ENCODE results near the gene ZFAND2B.
"Not testable (repeated sequence)": the region's sequence is repeated elsewhere in the genome, so short reads cannot be mapped to it uniquely, and the experiment has no call there.

The ZFAND2B gene

GRCh38 chr2:219178377-219179175 is 28.0 kb upstream of the ZFAND2B start:
- Mint-ChIP-seq H3K4me1 (ENCODE audit: low read depth) (peaks cover 85% of the 10 kb centered on the region), H3K27ac (peak overlapping the region; percentile 99), H3K27me3 (no peaks in the 10 kb centered on the region), H3K9me3 (no peaks in the 10 kb centered on the region), H3K4me3 (peak overlapping the region; percentile 88), H3K36me3 (ENCODE audit: low read depth) (peaks cover 92% of the 10 kb centered on the region)
- intact Hi-C loops (cut with micrococcal nuclease): loop anchor here (10.0 kb wide), 1 partner anchor 206 kb away; the partner anchor contains the start of gene DNPEP

GRCh38 chr2:219179601-219180465 is 26.7 kb upstream of the ZFAND2B start:
- Mint-ChIP-seq H3K36me3 (ENCODE audit: low read depth) (peaks cover 92% of the 10 kb centered on the region), H3K9me3 (no peaks in the 10 kb centered on the region), H3K4me3 (peak overlapping the region; percentile 88), H3K4me1 (ENCODE audit: low read depth) (peaks cover 73% of the 10 kb centered on the region), H3K27ac (no peak overlapping the region), H3K27me3 (no peaks in the 10 kb centered on the region)
- intact Hi-C loops (cut with micrococcal nuclease): loop anchor here (10.0 kb wide), 1 partner anchor 205 kb away; the partner anchor contains the start of gene DNPEP

- peaks cover 92% of the 10 kb centered on the region for H3K36me3 Mint-ChIP-seq (ENCODE audit: low read depth)
- H3K4me3 Mint-ChIP-seq: no peak overlapping the region
- no peaks in the 10 kb centered on the region for H3K9me3 Mint-ChIP-seq
- intact Hi-C loops (cut with micrococcal nuclease): no loop called here
- H3K4me1 Mint-ChIP-seq (ENCODE audit: low read depth): peaks cover 62% of the 10 kb centered on the region
- H3K27me3 Mint-ChIP-seq: no peaks in the 10 kb centered on the region
- H3K27ac Mint-ChIP-seq: peak overlapping the region; percentile 71
Measured at GRCh38 chr2:219180961-219181360, 25.6 kb upstream of the ZFAND2B start.

GRCh38 chr2:219181531-219181930 is 25.1 kb upstream of the ZFAND2B start:
- peak overlapping the region; percentile 71 for H3K27ac Mint-ChIP-seq
- peaks cover 93% of the 10 kb centered on the region for H3K36me3 Mint-ChIP-seq (ENCODE audit: low read depth)
- H3K4me3 Mint-ChIP-seq: no peak overlapping the region
- no peaks in the 10 kb centered on the region for H3K27me3 Mint-ChIP-seq
- H3K4me1 Mint-ChIP-seq (ENCODE audit: low read depth): peaks cover 61% of the 10 kb centered on the region
- no peaks in the 10 kb centered on the region for H3K9me3 Mint-ChIP-seq
- intact Hi-C loops (cut with micrococcal nuclease): no loop called here

- Mint-ChIP-seq H3K36me3 (ENCODE audit: low read depth) (peaks cover 94% of the 10 kb centered on the region), H3K4me3 (peak overlapping the region; percentile 28), H3K27me3 (no peaks in the 10 kb centered on the region), H3K9me3 (no peaks in the 10 kb centered on the region), H3K4me1 (ENCODE audit: low read depth) (peaks cover 60% of the 10 kb centered on the region), H3K27ac (peak overlapping the region; percentile 71)
- intact Hi-C loops (cut with micrococcal nuclease): no loop called here
Measured at GRCh38 chr2:219182331-219183150, 24.0 kb upstream of the ZFAND2B start.

- H3K9me3 Mint-ChIP-seq: no peaks in the 10 kb centered on the region
- H3K4me1 Mint-ChIP-seq (ENCODE audit: low read depth): peaks cover 58% of the 10 kb centered on the region
- peak overlapping the region; percentile 28 for H3K4me3 Mint-ChIP-seq
- H3K27me3 Mint-ChIP-seq: no peaks in the 10 kb centered on the region
- peaks cover 90% of the 10 kb centered on the region for H3K36me3 Mint-ChIP-seq (ENCODE audit: low read depth)
- H3K27ac Mint-ChIP-seq: peak overlapping the region; percentile 71
- intact Hi-C loops (cut with micrococcal nuclease): no loop called here
Measured at GRCh38 chr2:219183151-219183772, 23.3 kb upstream of the ZFAND2B start.

GRCh38 chr2:219184121-219184520 is 22.5 kb upstream of the ZFAND2B start:
- peaks cover 82% of the 10 kb centered on the region for H3K36me3 Mint-ChIP-seq (ENCODE audit: low read depth)
- peaks cover 52% of the 10 kb centered on the region for H3K4me1 Mint-ChIP-seq (ENCODE audit: low read depth)
- H3K4me3 Mint-ChIP-seq: no peak overlapping the region
- intact Hi-C loops (cut with micrococcal nuclease): no loop called here
- H3K9me3 Mint-ChIP-seq: no peaks in the 10 kb centered on the region
- no peaks in the 10 kb centered on the region for H3K27me3 Mint-ChIP-seq
- no peak overlapping the region for H3K27ac Mint-ChIP-seq

GRCh38 chr2:219186754-219187456 is 19.7 kb upstream of the ZFAND2B start:
- no peak overlapping the region for H3K27ac Mint-ChIP-seq
- H3K4me3 Mint-ChIP-seq: no peak overlapping the region
- H3K36me3 Mint-ChIP-seq (ENCODE audit: low read depth): peaks cover 54% of the 10 kb centered on the region
- intact Hi-C loops (cut with micrococcal nuclease): no loop called here
- H3K27me3 Mint-ChIP-seq: no peaks in the 10 kb centered on the region
- peaks cover 24% of the 10 kb centered on the region for H3K4me1 Mint-ChIP-seq (ENCODE audit: low read depth)
- no peaks in the 10 kb centered on the region for H3K9me3 Mint-ChIP-seq

GRCh38 chr2:219197388-219197787 is 9.2 kb upstream of the ZFAND2B start:
- no peak overlapping the region for H3K27ac Mint-ChIP-seq

GRCh38 chr2:219198974-219199373 is 7.6 kb upstream of the ZFAND2B start:
- Mint-ChIP-seq H3K27ac (no peak overlapping the region), H3K27me3 (peaks cover 20% of the 10 kb centered on the region), H3K9me3 (no peaks in the 10 kb centered on the region), H3K36me3 (ENCODE audit: low read depth) (no peaks in the 10 kb centered on the region), H3K4me1 (ENCODE audit: low read depth) (no peaks in the 10 kb centered on the region), H3K4me3 (no peak overlapping the region)
- intact Hi-C loops (cut with micrococcal nuclease): no loop called here

More at GRCh38 chr2:219197388-219197787, 9.2 kb upstream of the ZFAND2B start:
- no peaks in the 10 kb centered on the region for H3K36me3 Mint-ChIP-seq (ENCODE audit: low read depth)
- H3K9me3 Mint-ChIP-seq: no peaks in the 10 kb centered on the region
- no peak overlapping the region for H3K4me3 Mint-ChIP-seq
- H3K4me1 Mint-ChIP-seq (ENCODE audit: low read depth): no peaks in the 10 kb centered on the region
- H3K27me3 Mint-ChIP-seq: peaks cover 20% of the 10 kb centered on the region
- intact Hi-C loops (cut with micrococcal nuclease): no loop called here

- Mint-ChIP-seq H3K9me3 (peaks cover 6% of the 10 kb centered on the region), H3K36me3 (ENCODE audit: low read depth) (no peaks in the 10 kb centered on the region), H3K4me3 (no peak overlapping the region), H3K27me3 (peaks cover 23% of the 10 kb centered on the region), H3K27ac (no peak overlapping the region), H3K4me1 (ENCODE audit: low read depth) (no peaks in the 10 kb centered on the region)
- intact Hi-C loops (cut with micrococcal nuclease): no loop called here
Measured at GRCh38 chr2:219199470-219200211, 6.9 kb upstream of the ZFAND2B start.

- H3K9me3 Mint-ChIP-seq; H3K4me3 Mint-ChIP-seq; H3K4me1 Mint-ChIP-seq (ENCODE audit: low read depth); intact Hi-C loops (cut with micrococcal nuclease); H3K36me3 Mint-ChIP-seq (ENCODE audit: low read depth); H3K27ac Mint-ChIP-seq: not testable (repeated sequence)
- peaks cover 24% of the 10 kb centered on the region for H3K27me3 Mint-ChIP-seq
Measured at GRCh38 chr2:219200502-219201326, 5.9 kb upstream of the ZFAND2B start.

All from dendritic cell treated with granulocyte-macrophage colony-stimulating factor and Interleukin-4, amounts not matched to agents 40 ng/mL and 50 ng/mL, for 4 days (primary cell).